ENCODE results near the gene PCSK5.

PCSK5 gene

DNA sequence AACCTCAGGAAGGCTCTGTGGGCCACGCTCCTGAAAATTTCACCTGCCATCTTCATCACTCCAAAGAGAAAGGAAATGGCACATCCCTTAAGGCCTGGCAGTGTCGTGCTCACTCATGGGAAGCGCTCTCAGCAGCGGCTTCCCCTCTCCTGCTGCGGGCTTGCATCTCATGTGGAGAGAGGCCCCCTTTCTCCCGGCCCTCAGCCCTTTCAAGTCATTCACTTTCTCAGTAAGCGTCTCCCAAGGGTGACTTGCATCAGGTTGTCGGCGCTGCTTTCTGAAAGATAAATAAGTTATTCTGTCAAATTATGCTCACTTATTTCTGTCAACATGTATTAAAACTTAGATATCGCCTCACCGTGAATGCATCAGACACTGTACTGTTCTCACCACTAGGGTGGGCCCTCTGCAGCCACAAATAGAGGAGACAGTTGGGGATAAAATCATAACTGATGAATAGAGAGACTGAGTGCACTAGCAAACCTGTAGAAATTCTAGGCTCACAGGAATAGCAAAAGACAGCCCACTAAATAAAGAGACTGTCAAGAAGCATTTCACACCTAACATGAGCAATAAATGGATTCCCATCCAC is 329.2 kb downstream of the PCSK5 start:
- DNase-seq (ENCODE audit: insufficient read length, low spot score), result no peak
- no peak for FAIRE-seq

- FAIRE-seq (no peak), DNase-seq (ENCODE audit: insufficient read length, low spot score) (no peak)
Observed at GRCh38 chr9:76221423-76221822, 330.9 kb downstream of the PCSK5 start.

- FAIRE-seq (no peak), DNase-seq (ENCODE audit: insufficient read length, low spot score) (no peak)
Observed at GRCh38 chr9:76223749-76224340, 333.4 kb downstream of the PCSK5 start.

DNA sequence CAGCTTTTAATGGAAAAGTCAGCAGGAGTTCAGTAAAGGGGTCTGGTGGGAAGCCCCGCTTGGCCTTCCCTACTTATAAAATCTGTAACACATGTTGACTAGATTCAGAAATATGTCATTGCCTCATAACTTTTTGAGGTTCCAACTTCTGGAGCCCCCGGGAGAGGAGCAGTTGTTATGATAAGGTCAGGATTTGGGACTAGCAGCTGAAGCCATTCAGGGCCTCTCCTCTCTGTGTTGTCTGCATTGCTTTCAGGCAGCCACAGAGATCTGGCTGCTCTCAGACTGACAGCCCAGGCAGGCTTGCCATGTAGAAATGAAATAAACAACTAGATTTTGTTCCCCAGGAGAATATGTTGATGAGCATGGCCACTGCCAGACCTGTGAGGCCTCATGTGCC is 336.7 kb downstream of the PCSK5 start:
- no peak for DNase-seq (ENCODE audit: insufficient read length, low spot score)
- no peak for FAIRE-seq

DNA sequence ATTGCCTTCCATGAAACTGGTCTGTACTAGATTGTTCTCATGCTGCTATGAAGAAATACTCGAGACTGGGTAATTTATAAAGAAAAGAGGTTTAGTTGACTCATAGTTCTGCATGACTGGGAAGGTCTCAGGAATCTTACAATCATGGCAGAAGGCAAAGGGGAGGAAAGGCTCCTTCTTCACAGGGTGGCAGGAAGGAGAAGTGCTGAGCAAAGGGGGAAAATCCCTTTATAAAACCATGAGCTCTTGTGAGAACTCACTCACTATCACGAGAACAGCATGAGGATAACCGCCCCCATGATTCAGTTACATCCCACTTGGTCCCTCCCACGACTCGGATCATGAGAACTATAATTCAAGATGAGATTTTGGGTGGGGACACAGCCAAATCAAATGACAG is 340.5 kb downstream of the PCSK5 start:
- no peak for DNase-seq (ENCODE audit: insufficient read length, low spot score)
- FAIRE-seq, result no peak

- no peak for FAIRE-seq
- no peak for DNase-seq (ENCODE audit: insufficient read length, low spot score)
Observed at GRCh38 chr9:76232861-76233489, 342.5 kb downstream of the PCSK5 start.

- no peak for DNase-seq (ENCODE audit: insufficient read length, low spot score)
- FAIRE-seq, result no peak
Observed at GRCh38 chr9:76240578-76240977, 350.1 kb downstream of the PCSK5 start.

DNA sequence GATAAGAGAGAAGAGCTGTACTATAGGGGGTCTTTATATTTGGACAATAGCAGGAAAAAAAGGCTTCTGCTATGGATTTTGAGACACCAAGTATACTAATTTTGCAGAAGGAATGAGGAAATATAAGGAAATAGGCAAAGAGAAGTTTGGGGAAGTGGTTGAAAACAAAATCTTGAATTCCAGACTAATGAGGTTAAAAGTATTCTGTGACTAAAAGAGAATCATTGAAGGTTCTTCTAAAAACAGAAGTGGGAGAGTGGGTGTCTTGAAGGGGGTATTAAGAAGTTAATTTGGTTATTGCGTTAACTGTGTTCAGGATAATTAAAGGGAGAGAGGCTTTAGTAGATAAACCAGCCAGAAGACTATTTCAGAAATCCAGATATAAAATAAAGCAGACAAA is 355.0 kb downstream of the PCSK5 start:
- FAIRE-seq, result no peak
- no peak for DNase-seq (ENCODE audit: insufficient read length, low spot score)

DNA sequence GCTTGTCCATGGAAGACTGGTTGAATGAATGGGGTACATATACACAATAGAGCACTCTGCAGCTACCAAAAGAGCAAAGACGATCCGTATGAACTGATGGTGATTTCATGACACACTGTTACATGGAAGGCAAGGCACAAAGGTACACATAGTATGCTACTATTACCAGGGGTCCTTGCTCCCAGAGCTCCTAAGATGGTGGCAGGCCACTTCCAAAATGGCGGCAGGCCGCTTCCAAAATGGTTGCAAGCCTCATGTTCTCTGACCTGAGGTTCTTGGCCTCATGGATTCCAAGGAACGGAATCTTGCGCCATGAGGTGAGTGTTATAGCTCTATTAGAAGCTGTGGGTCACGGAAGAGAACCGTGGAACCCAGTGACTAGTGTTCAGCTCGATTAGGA is 356.2 kb downstream of the PCSK5 start:
- DNase-seq (ENCODE audit: insufficient read length, low spot score) (no peak), FAIRE-seq (no peak)

- FAIRE-seq, result no peak
- no peak for DNase-seq (ENCODE audit: insufficient read length, low spot score)
Observed at GRCh38 chr9:76247426-76247825, 357.0 kb downstream of the PCSK5 start.

GRCh38 chr9:76249309-76249708 is 358.8 kb downstream of the PCSK5 start:
- no peak for FAIRE-seq

DNA sequence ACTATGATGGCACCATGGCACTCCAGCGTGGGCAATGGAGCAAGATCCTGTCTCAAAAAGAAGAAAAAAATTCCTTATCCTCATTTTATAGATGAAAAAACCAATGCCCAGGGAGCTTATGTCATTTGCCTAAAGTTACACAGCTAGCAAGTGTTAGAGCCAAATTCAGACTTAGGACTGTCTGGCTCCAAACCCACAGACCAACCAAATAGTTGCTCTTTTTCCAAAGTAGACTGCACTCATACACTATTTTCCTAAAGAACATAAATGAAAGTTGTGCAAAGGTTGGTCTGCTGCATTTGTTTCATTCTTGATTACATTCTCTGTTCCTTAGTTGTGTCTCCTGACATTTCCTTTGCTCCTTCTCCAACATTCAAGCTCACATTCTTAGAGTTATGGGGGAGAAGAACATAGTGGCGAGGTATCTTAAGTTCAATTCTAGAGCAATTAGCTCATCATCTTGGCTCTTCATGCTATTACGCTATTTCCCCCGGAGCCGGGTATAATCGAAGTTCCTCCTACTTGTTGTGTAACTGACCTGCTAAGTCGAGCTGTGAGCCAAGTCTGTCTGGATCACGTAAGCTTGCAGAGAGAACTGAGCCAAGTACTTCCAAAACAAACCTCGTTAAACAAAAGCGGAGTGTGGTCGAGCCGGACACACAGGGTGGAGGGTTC is 365.4 kb downstream of the PCSK5 start:
- DNase-seq (ENCODE audit: insufficient read length, low spot score), result no peak
- no peak for FAIRE-seq

More at GRCh38 chr9:76249309-76249708, 358.8 kb downstream of the PCSK5 start:
- no peak for DNase-seq (ENCODE audit: insufficient read length, low spot score)

DNA sequence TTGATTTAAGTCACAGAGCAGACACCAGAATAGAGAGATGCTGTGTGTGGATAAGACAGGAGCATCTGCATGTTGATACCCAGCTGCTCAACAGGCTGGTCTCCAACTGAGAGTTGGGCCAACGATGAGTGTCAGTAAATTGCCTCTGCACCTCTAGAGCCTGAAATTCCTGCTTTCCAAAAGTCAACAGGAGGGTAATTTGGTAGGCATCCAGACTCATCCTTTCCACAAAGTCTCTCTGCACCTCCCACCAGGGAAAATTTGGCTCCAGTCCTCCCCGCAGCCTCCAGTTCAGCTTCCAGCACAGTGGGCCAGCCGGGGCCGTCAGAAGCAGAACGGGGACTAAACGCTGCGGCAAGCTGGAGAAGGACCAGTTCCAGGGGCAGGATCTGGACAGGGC is 366.8 kb downstream of the PCSK5 start:
- FAIRE-seq (no peak), DNase-seq (ENCODE audit: insufficient read length, low spot score) (no peak)

- FAIRE-seq (no peak), DNase-seq (ENCODE audit: insufficient read length, low spot score) (no peak)
Observed at GRCh38 chr9:76266649-76267283, 376.3 kb downstream of the PCSK5 start.

GRCh38 chr9:76267284-76267652 is 376.8 kb downstream of the PCSK5 start:
- DNase-seq (ENCODE audit: insufficient read length, low spot score), result no peak

GRCh38 chr9:76269789-76270188 is 379.3 kb downstream of the PCSK5 start:
- FAIRE-seq, result no peak
- DNase-seq (ENCODE audit: insufficient read length, low spot score), result no peak

More at GRCh38 chr9:76267284-76267652, 376.8 kb downstream of the PCSK5 start:
- FAIRE-seq, result no peak

DNA sequence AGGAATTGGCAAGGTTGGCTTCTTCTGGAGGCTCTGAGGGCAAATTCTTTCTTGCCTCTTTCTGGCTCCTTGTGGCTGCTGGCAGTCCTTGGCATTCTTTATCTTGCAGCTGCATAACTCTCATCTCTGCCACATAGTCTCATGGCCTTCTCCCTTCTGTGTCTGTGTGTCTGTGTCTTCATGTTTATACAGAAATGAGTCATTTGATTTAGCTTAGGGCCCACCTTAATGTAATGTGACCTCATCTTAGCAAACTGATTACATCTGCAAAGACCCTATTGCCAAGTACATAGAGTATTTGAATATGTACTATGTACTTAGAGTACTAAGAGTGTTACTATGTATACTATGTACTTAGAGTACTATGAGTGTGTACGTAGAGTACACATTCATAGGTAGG is 381.3 kb downstream of the PCSK5 start:
- no peak for FAIRE-seq
- no peak for DNase-seq (ENCODE audit: insufficient read length, low spot score)

- DNase-seq (ENCODE audit: insufficient read length, low spot score) (no peak), FAIRE-seq (no peak)
Observed at GRCh38 chr9:76289042-76289441, 398.6 kb downstream of the PCSK5 start.

DNA sequence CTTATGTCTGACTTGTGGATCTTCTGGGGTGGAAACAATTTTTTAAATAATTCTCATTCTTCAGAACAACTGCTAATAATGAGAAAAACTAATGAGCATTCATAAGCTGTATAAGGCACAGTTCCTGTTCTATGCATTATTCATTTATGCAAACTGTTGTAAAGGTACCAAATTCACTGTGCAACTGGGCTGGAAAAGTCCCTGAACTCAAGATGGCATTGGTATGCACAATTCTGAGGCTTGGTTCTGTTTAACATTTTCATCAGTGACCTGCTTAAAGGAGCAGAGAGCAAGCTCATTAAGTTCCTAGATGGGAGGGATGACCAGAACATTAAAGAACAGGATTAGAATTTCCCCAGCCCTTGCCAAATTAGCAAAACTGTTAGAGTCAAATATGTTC is 399.2 kb downstream of the PCSK5 start:
- no peak for FAIRE-seq
- no peak for DNase-seq (ENCODE audit: insufficient read length, low spot score)

DNA sequence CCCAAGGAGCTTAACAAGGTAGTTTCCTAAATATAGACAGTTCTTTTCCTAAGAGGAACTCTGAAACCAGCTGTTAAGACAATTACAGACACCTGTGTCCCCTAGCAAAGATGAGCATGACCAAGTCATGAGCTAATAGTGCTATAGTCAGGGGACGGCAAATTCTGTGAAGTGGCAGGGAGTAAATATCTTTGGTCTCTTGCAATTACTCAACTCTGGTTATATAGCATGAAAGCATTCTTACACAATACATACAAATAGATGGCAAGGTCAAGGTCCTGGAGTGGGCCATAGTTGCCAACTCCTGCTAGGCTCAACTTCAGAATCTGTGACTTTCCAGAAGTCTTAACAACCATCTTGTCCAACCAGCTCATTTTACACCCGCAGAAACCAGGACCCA is 400.1 kb downstream of the PCSK5 start:
- DNase-seq (ENCODE audit: insufficient read length, low spot score) (no peak), FAIRE-seq (no peak)

DNA sequence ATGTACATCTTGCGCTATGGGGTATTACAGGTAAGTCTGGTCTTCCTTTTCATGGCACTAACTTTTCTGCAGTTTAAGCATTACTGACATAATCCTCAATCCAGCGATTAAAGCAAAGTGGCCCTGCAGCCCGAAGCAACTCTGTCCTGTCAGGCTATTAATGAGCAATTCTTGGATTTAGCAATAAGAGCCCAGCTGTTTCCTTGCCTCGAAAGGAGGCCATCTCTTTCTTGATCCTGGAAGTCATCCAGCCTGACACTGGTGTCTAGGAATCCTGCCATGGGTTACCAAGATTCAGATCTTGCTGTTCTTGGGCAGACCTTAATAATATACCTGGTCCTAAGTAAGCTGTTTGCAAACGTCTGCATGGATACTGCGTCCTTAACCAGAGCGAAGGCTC is 401.8 kb downstream of the PCSK5 start:
- DNase-seq (ENCODE audit: insufficient read length, low spot score) (no peak), FAIRE-seq (no peak)
